HG02885 (cell line): ENCODE data around the gene HSPE1.
"Not testable (repeated sequence)": the region's sequence is repeated elsewhere in the genome, so short reads cannot be mapped to it uniquely, and the experiment has no call there.

ENCODE experiments used
- ATAC-seq: cut with Tn5 transposase; IDR thresholded peaks from one replicate; pipeline ENCODE4 v1.9.1; 2021; ENCODE audit warnings: mild to moderate bottlenecking; ENCODE audit not compliant: unreplicated experiment, poor library complexity

Gene HSPE1

GRCh38 chr2:197551260-197551659 lies 51.1 kb downstream of the HSPE1 start:
- not testable (repeated sequence) for ATAC-seq
